HG02981 (cell line): ENCODE results near the gene PHRF1.
"Not testable (repeated sequence)": the region's sequence is repeated elsewhere in the genome, so short reads cannot be mapped to it uniquely, and the experiment has no call there.

Source experiments
- ATAC-seq: cut with Tn5 transposase; IDR thresholded peaks from one replicate; pipeline ENCODE4 v1.9.1; 2021; ENCODE audit warnings: mild to moderate bottlenecking, moderate library complexity; ENCODE audit not compliant: unreplicated experiment

The PHRF1 gene

GRCh38 chr11:573146-573759 lies 3.0 kb upstream of the PHRF1 start:
- ATAC-seq, result no peak

GRCh38 chr11:574031-574570 lies 2.2 kb upstream of the PHRF1 start:
- ATAC-seq, result not testable (repeated sequence)

GRCh38 chr11:574632-575312 lies 1.5 kb upstream of the PHRF1 start:
- ATAC-seq, result no peak

GRCh38 chr11:575313-575995 lies 816 bp upstream of the PHRF1 start:
- ATAC-seq, result peak; percentile 25

- ATAC-seq, result no peak
These were observed 741 bp downstream of the PHRF1 start for GRCh38 chr11:576811-577610.

GRCh38 chr11:577611-577894 lies 1.3 kb downstream of the PHRF1 start:
- ATAC-seq, result no peak

- no peak for ATAC-seq
These were observed 2.2 kb downstream of the PHRF1 start for GRCh38 chr11:578276-579035.

- ATAC-seq, result no peak
These were observed 3.7 kb downstream of the PHRF1 start for GRCh38 chr11:579830-580601.

GRCh38 chr11:581342-581741 lies 5.1 kb downstream of the PHRF1 start:
- no peak for ATAC-seq

- no peak for ATAC-seq
These were observed 5.5 kb downstream of the PHRF1 start for GRCh38 chr11:581752-582151.

- no peak for ATAC-seq
These were observed 8.0 kb downstream of the PHRF1 start for GRCh38 chr11:584287-584686.

GRCh38 chr11:586376-587316 lies 10.4 kb downstream of the PHRF1 start:
- no peak for ATAC-seq

- no peak for ATAC-seq
These were observed 11.3 kb downstream of the PHRF1 start for GRCh38 chr11:587546-587945.

- no peak for ATAC-seq
These were observed 11.7 kb downstream of the PHRF1 start for GRCh38 chr11:587978-588380.

- ATAC-seq, result no peak
These were observed 13.5 kb downstream of the PHRF1 start for GRCh38 chr11:589798-590197.

GRCh38 chr11:590997-591396 lies 14.7 kb downstream of the PHRF1 start:
- no peak for ATAC-seq

GRCh38 chr11:592501-592900 lies 16.2 kb downstream of the PHRF1 start:
- ATAC-seq, result no peak

- no peak for ATAC-seq
These were observed 16.6 kb downstream of the PHRF1 start for GRCh38 chr11:592918-593317.

- ATAC-seq, result no peak
These were observed 17.1 kb downstream of the PHRF1 start for GRCh38 chr11:593347-593746.
